Gastrocnemius medialis (tissue), 4 donors: ENCODE data around the gene SRGAP1. TPM values are rescaled to one million over a fixed set of nuclear protein-coding genes. Genes with fewer than 3 reads are reported as not detected.

ENCODE experiments used
- ATAC-seq, 2 donors: fragments of 150-250 bp; one replicate each; pipeline ENCODE4 v1.9.1; 2016
- DNase-seq, 2 donors: peaks; one replicate each; pipeline ENCODE4 v3.0.0-alpha.2; 2019
- H3K27ac ChIP-seq, 4 donors: fragments of 200-600 bp; sonication (generic); 1 replicate in 1 of 4; 2 replicates in 3 of 4; pipeline ENCODE4 v1.5.1; 2016 to 2018; ENCODE audit warnings: mild to moderate bottlenecking in 2 of 4, moderate library complexity in 1 of 4
- H3K27me3 ChIP-seq, 3 donors: fragments of 200-600 bp; sonication (generic) in 2 of 3; 1 replicate in 1 of 3; 2 replicates in 2 of 3; pipeline versions ENCODE4 v1.5.1 to v1.6.0; 2016 to 2019; ENCODE audit warnings: mild to moderate bottlenecking in 1 of 3, moderate library complexity in 1 of 3
- H3K36me3 ChIP-seq, 2 donors: fragments of 200-600 bp; sonication (generic) in 1 of 2; one replicate each; pipeline ENCODE4 v1.5.1; 2017 to 2018
- H3K4me1 ChIP-seq, 2 donors: fragments of 200-600 bp; sonication (generic) in 1 of 2; one replicate each; pipeline ENCODE4 v1.5.1; 2016 to 2017; ENCODE audit warnings: mild to moderate bottlenecking in 2 of 2
- H3K4me3 ChIP-seq, 4 donors: fragments of 200-600 bp; sonication (generic) in 3 of 4; 1 replicate in 1 of 4; 2 replicates in 3 of 4; pipeline ENCODE4 v1.5.1; 2016 to 2019; ENCODE audit warnings: mild to moderate bottlenecking in 2 of 4
- H3K9me3 ChIP-seq, 3 donors: fragments of 200-600 bp; sonication (generic) in 2 of 3; 1 replicate in 1 of 3; 2 replicates in 2 of 3; pipeline ENCODE4 v1.5.1; 2016 to 2019
- POLR2A ChIP-seq, 2 donors: fragments of 450-650 bp; IDR thresholded peaks; one replicate each; pipeline ENCODE4 v1.6.1; 2017; ENCODE audit warnings: antibody characterized with exemption in 2 of 2, mild to moderate bottlenecking in 2 of 2, moderate library complexity in 2 of 2
- in situ Hi-C, 4 donors: fragments of 200-750 bp; cut with MboI; loops; one replicate each; pipeline versions ENCODE4 v1.15.0 to v1.8.0; 2017; ENCODE audit warnings: low sequenced_read_pairs in 4 of 4
- intact Hi-C: fragments of 100-400 bp; cut with DNase I; formaldehyde crosslinking; loops from one replicate; pipeline ENCODE4 v1.15.1; 2023; ENCODE audit warnings: low total_unique reads
- total RNA-seq, 4 donors: library from RNA; depleted of rRNA; stranded (reverse); fragments of >200 nt; gene quantifications; one replicate each; pipeline versions ENCODE4 v1.1.0 to v1.2.3, GENCODE V29; 2016
- TF ChIP-seq, protein P1 (sequence below), 5 experiments: fragments of 450-650 bp in 3 of 5; fragments of 200-600 bp in 2 of 5; sonication (generic) in 2 of 5; IDR thresholded peaks in 4 of 5; conservative IDR thresholded peaks in 1 of 5; 1 replicate in 4 of 5; 2 replicates in 1 of 5; pipeline ENCODE4 v1.5.1; 2016 to 2019; ENCODE audit warnings: antibody characterized with exemption in 5 of 5, mild to moderate bottlenecking in 3 of 5, moderate library complexity in 3 of 5

Gene SRGAP1
- total RNA-seq, 4 donors from 2014 or later, result 0.36 to 0.85 (median 0.66) TPM

DNA sequence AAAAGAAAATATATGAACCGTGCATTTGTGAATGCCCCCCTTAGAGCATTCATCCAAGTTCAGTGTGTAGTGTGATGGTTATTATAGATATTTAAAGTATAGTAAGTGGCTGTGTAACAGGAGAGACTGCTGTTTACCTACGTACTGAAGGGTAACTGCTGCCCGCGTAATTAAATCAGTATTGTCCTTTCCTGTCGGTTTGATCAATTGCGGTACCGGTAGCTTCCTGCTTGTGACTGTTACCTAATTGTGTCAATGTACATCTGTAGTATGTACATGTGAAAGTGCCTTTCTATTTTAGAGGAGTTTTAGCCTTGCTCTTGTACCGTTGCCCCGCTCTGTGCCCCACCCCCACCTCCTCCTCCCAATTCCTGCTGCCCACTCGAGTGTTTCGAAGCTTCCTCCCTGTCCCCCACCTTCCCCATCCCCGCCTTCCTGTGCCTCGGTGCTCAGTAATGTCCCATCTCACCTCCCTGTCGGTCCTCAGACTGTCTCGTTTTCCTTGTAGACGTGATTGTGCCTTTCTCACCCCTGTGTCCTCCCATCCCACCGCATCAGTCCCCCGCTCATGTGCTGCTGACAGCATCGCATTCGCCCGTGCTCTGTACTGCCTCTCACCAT lies 302.6 kb downstream of the SRGAP1 start:
- Histone ChIP-seq H3K27ac (no peak overlapping the region), H3K36me3 (no peaks in the 10 kb centered on the region), H3K27me3 (no peaks in the 10 kb centered on the region), H3K9me3 (no peaks in the 10 kb centered on the region), H3K4me1 (no peaks in the 10 kb centered on the region), H3K4me3 (no peak overlapping the region)
- TF ChIP-seq POLR2A (IDR thresholded peaks at IDR 0.05), result no peak
- ATAC-seq (no peak), DNase-seq (no peak)
- intact Hi-C loops (no loop called here), in situ Hi-C loops (no loop called here)

DNA sequence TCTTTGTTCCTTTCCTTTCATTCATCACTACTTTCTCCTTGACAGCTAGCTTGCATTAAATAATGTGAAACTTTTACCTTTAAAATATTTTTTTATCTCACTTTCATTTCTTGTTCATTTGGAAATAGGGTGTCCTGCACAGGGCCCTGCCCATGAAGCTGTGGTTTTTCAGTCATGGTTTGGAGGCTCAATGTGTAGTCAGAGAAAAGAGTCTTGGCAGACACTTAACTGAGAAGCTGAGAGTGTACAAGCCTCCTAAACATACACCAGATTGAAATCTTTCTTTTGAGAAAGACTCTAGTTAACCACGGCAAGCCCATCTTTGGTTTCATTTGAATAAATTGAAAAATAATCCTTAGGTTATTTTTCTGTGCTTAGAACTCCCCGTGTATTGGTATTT lies 303.4 kb downstream of the SRGAP1 start:
- H3K4me1 ChIP-seq, result no peaks in the 10 kb centered on the region
- H3K27me3 ChIP-seq, result no peaks in the 10 kb centered on the region
- in situ Hi-C loops, result no loop called here
- TF ChIP-seq POLR2A (IDR thresholded peaks at IDR 0.05), result no peak
- TF ChIP-seq, protein P1, sequence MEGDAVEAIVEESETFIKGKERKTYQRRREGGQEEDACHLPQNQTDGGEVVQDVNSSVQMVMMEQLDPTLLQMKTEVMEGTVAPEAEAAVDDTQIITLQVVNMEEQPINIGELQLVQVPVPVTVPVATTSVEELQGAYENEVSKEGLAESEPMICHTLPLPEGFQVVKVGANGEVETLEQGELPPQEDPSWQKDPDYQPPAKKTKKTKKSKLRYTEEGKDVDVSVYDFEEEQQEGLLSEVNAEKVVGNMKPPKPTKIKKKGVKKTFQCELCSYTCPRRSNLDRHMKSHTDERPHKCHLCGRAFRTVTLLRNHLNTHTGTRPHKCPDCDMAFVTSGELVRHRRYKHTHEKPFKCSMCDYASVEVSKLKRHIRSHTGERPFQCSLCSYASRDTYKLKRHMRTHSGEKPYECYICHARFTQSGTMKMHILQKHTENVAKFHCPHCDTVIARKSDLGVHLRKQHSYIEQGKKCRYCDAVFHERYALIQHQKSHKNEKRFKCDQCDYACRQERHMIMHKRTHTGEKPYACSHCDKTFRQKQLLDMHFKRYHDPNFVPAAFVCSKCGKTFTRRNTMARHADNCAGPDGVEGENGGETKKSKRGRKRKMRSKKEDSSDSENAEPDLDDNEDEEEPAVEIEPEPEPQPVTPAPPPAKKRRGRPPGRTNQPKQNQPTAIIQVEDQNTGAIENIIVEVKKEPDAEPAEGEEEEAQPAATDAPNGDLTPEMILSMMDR (IDR thresholded peaks at IDR 0.05 in 4 of 5, conservative IDR thresholded peaks at IDR 0.05 in 1 of 5), result no peak
- DNase-seq (no peak), ATAC-seq (no peak)
- H3K36me3 ChIP-seq, result no peaks in the 10 kb centered on the region
- no peaks in the 10 kb centered on the region for H3K9me3 ChIP-seq
- no peak overlapping the region for H3K27ac ChIP-seq
- intact Hi-C loops, result no loop called here
- no peak overlapping the region for H3K4me3 ChIP-seq

DNA sequence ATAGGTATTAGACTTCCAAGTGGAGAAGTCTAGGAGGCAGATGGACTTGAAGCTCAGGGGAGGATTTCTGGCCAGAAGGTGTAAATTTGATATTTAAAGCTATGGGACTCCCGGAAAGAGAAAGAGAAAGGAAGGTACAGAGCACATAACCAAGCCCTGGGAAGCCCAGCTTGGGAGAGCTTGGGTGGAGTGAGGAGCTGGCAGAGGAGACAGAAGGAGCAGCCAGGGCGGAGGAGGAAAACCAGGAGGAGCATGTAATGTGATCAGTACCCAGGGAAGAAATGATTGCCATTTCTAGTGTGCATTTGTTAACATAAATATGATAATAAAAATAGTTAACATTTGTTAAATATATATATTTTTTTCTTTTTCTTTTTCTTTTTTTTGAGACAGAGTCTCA lies 310.2 kb downstream of the SRGAP1 start:
- in situ Hi-C loops, result no loop called here

DNA sequence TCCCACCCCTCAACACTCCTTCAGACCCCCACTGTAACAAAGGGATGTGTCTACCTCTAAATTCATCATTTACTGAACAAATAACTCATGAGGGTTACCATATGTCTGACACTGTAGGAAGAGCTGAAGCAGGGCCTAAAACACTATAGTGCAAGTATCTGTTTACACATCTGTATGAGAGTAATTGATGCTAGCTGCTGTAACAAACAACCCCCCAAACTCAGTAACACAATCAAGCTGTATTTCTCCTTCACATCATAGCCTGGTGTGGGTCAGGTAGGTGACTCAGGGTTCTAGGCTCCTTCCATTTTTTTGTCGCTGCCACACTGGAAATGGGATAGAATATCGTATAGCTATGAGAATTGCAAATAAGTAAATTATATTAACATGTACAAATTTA lies 312.6 kb downstream of the SRGAP1 start:
- no peaks in the 10 kb centered on the region for H3K27me3 ChIP-seq
- intact Hi-C loops, result no loop called here

More for the DNA sequence above, 310.2 kb downstream of the SRGAP1 start:
- Histone ChIP-seq H3K4me1 (no peaks in the 10 kb centered on the region), H3K27ac (no peak overlapping the region), H3K9me3 (no peaks in the 10 kb centered on the region), H3K4me3 (no peak overlapping the region), H3K27me3 (no peaks in the 10 kb centered on the region), H3K36me3 (no peaks in the 10 kb centered on the region)
- ATAC-seq (no peak), DNase-seq (no peak)
- TF ChIP-seq, protein P1 (IDR thresholded peaks at IDR 0.05 in 4 of 5, conservative IDR thresholded peaks at IDR 0.05 in 1 of 5), result no peak
- TF ChIP-seq POLR2A (IDR thresholded peaks at IDR 0.05), result no peak
- intact Hi-C loops, result no loop called here

DNA sequence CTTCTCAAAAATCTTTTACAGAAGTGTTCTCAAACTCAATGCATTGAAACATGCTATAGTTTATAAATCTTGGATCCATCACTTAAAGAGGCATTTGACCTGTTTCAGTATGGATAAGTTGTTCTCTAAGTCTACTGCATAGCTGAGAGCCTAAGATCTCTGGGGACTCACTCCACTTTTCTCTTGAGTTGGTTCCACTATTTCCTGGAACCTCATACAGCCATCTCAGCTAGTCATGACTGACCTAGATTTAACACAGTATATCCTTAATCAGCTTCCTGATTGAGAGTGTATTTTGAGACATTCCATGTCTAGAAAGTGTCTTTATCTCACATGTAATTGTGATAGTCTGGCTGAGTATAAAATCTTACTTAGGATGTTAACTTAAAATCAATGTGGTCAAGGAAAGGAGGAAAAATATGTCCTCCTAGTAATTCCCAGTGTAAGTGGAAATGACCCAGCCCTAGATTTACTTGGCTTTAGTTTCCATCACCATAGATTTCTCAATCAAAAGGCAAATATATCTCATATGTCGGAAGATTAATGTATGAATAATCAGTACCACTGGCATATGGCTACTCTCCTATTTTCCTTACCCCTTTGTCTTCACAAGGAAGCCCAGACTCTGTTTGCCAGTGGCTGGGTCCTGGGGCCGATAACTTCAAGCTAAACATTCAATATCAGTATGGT lies 315.7 kb downstream of the SRGAP1 start:
- H3K27ac ChIP-seq, result no peak overlapping the region
- H3K9me3 ChIP-seq, result no peaks in the 10 kb centered on the region
- in situ Hi-C loops (no loop called here), intact Hi-C loops (no loop called here)
- no peaks in the 10 kb centered on the region for H3K36me3 ChIP-seq
- no peak for TF ChIP-seq POLR2A (IDR thresholded peaks at IDR 0.05)
- TF ChIP-seq, protein P1 (IDR thresholded peaks at IDR 0.05 in 4 of 5, conservative IDR thresholded peaks at IDR 0.05 in 1 of 5), result no peak
- no peaks in the 10 kb centered on the region for H3K27me3 ChIP-seq
- DNase-seq (no peak), ATAC-seq (no peak)
- H3K4me1 ChIP-seq, result no peaks in the 10 kb centered on the region
- no peak overlapping the region for H3K4me3 ChIP-seq

More for the DNA sequence above, 312.6 kb downstream of the SRGAP1 start:
- Histone ChIP-seq H3K36me3 (no peaks in the 10 kb centered on the region), H3K9me3 (no peaks in the 10 kb centered on the region), H3K4me3 (no peak overlapping the region), H3K4me1 (no peaks in the 10 kb centered on the region), H3K27ac (no peak overlapping the region)
- TF ChIP-seq, protein P1 (IDR thresholded peaks at IDR 0.05 in 4 of 5, conservative IDR thresholded peaks at IDR 0.05 in 1 of 5), result no peak
- TF ChIP-seq POLR2A (IDR thresholded peaks at IDR 0.05), result no peak
- ATAC-seq, result no peak
- in situ Hi-C loops, result no loop called here
- no peak for DNase-seq
